H9 (cell line): Measurements from ENCODE around the gene DAAM2. TPM values are rescaled to one million over a fixed set of nuclear protein-coding genes. Genes with fewer than 3 reads are reported as not detected.

Experiments used
- DNase-seq: peaks from one replicate; pipeline ENCODE4 v3.0.0-alpha.2; 2017
- H2AFZ ChIP-seq: one replicate; pipeline ENCODE4 v1.6.1; 2013; ENCODE audit warnings: mild to moderate bottlenecking, low read length, control low read depth, moderate library complexity
- H2AK5ac ChIP-seq: 2 replicates; pipeline ENCODE4 v1.6.1; 2013; ENCODE audit warnings: low read length, control low read depth, mixed read lengths; ENCODE audit not compliant: insufficient read length
- H2BK120ac ChIP-seq: one replicate; pipeline ENCODE4 v1.6.1; 2013; ENCODE audit warnings: low read depth, mild to moderate bottlenecking, low read length, control low read depth, inconsistent platforms; ENCODE audit not compliant: poor library complexity, severe bottlenecking
- H2BK12ac ChIP-seq: 2 replicates; pipeline ENCODE4 v1.6.1; 2013; ENCODE audit warnings: low read length, control low read depth, mixed read lengths, low read depth; ENCODE audit not compliant: insufficient read length
- H2BK15ac ChIP-seq: 2 replicates; pipeline ENCODE4 v1.6.1; 2013; ENCODE audit warnings: low read depth, low read length, control low read depth
- H2BK20ac ChIP-seq: one replicate; pipeline ENCODE4 v1.6.1; 2013; ENCODE audit warnings: low read depth, mild to moderate bottlenecking, low read length, control low read depth, inconsistent platforms; ENCODE audit not compliant: poor library complexity, severe bottlenecking
- H2BK5ac ChIP-seq: 2 replicates; pipeline ENCODE4 v1.6.1; 2013; ENCODE audit warnings: low read length, control low read depth, mixed read lengths; ENCODE audit not compliant: insufficient read length
- H3K14ac ChIP-seq: 2 replicates; pipeline ENCODE4 v1.6.1; 2013; ENCODE audit warnings: low read length, control low read depth; ENCODE audit not compliant: insufficient read depth
- H3K18ac ChIP-seq: 2 replicates; pipeline ENCODE4 v1.6.1; 2013; ENCODE audit warnings: low read depth, mild to moderate bottlenecking, mixed read lengths, low read length, control low read depth; ENCODE audit not compliant: insufficient read length
- H3K23ac ChIP-seq: 2 replicates; pipeline ENCODE4 v1.6.1; 2013; ENCODE audit warnings: low read length, control low read depth, mixed read lengths, low read depth; ENCODE audit not compliant: insufficient read length
- H3K23me2 ChIP-seq: 2 replicates; pipeline ENCODE4 v1.6.1; 2013; ENCODE audit warnings: low read depth, mild to moderate bottlenecking, mixed read lengths, low read length, control low read depth; ENCODE audit not compliant: insufficient read length, poor library complexity, severe bottlenecking
- H3K27ac ChIP-seq: 2 replicates; pipeline ENCODE4 v1.5.1; 2013; ENCODE audit warnings: low read length, control low read depth, mixed read lengths, low read depth; ENCODE audit not compliant: insufficient read length
- H3K27me3 ChIP-seq: 2 replicates; pipeline ENCODE4 v1.6.1; 2013; ENCODE audit warnings: low read length, control low read depth, inconsistent platforms; ENCODE audit not compliant: insufficient read depth
- H3K4ac ChIP-seq: 2 replicates; pipeline ENCODE4 v1.6.1; 2013; ENCODE audit warnings: low read depth, mild to moderate bottlenecking, control low read depth, inconsistent platforms, low read length, moderate library complexity
- H3K4me1 ChIP-seq: 2 replicates; pipeline ENCODE4 v1.6.1; 2013; ENCODE audit warnings: low read length, control low read depth, inconsistent platforms; ENCODE audit not compliant: insufficient read depth
- H3K4me2 ChIP-seq: 2 replicates; pipeline ENCODE4 v1.6.1; 2013; ENCODE audit warnings: low read length, control low read depth, mixed read lengths; ENCODE audit not compliant: insufficient read length, insufficient read depth
- H3K56ac ChIP-seq: 2 replicates; pipeline ENCODE4 v1.6.1; 2013; ENCODE audit warnings: low read depth, mild to moderate bottlenecking, mixed read lengths, low read length, control low read depth; ENCODE audit not compliant: insufficient read length
- H3K79me1 ChIP-seq: 2 replicates; pipeline ENCODE4 v1.6.1; 2013; ENCODE audit warnings: low read depth, mild to moderate bottlenecking, moderate library complexity, low read length, control low read depth, inconsistent platforms; ENCODE audit not compliant: insufficient read depth, poor library complexity, severe bottlenecking
- H3K79me2 ChIP-seq: 2 replicates; pipeline ENCODE4 v1.6.1; 2013; ENCODE audit warnings: low read length, control low read depth, inconsistent platforms; ENCODE audit not compliant: insufficient read depth
- H3K9ac ChIP-seq: 2 replicates; pipeline ENCODE4 v1.6.1; 2013; ENCODE audit warnings: low read length, control low read depth, mixed read lengths; ENCODE audit not compliant: insufficient read length; ENCODE audit errors: extremely low read depth
- H3K9me3 ChIP-seq: one replicate; pipeline ENCODE4 v1.6.1; 2013; ENCODE audit warnings: low read depth, low read length, inconsistent platforms; ENCODE audit not compliant: control insufficient read depth
- H3T11ph ChIP-seq: one replicate; pipeline ENCODE4 v1.6.1; 2013; ENCODE audit warnings: mild to moderate bottlenecking, low read length, control low read depth, inconsistent platforms
- H4K20me1 ChIP-seq: one replicate; pipeline ENCODE4 v1.6.1; 2013; ENCODE audit not compliant: control insufficient read depth, insufficient read length, insufficient read depth
- H4K5ac ChIP-seq: 2 replicates; pipeline ENCODE4 v1.6.1; 2013; ENCODE audit warnings: low read depth, mild to moderate bottlenecking, mixed read lengths, low read length, control low read depth; ENCODE audit not compliant: insufficient read length
- H4K8ac ChIP-seq: replicated peaks from 2 replicates; pipeline ENCODE4 v1.6.1; 2013; ENCODE audit warnings: low read length, control low read depth, mixed read lengths, low read depth; ENCODE audit not compliant: insufficient read length
- H4K91ac ChIP-seq: 2 replicates; pipeline ENCODE4 v1.6.1; 2013; ENCODE audit warnings: low read depth, mild to moderate bottlenecking, moderate library complexity, mixed read lengths, low read length, control low read depth; ENCODE audit not compliant: insufficient read length
- H3K27ac Mint-ChIP-seq, 3 experiments: 2 replicates in 2 of 3; 3 replicates in 1 of 3; pipeline ENCODE4 v1.8.0; 2020 to 2021; ENCODE audit warnings: mixed read lengths in 3 of 3, mild to moderate bottlenecking in 1 of 3, moderate library complexity in 1 of 3
- H3K27me3 Mint-ChIP-seq: 2 replicates; pipeline ENCODE4 v1.8.0; 2021; ENCODE audit warnings: low read depth, mild to moderate bottlenecking, moderate library complexity, mixed read lengths
- H3K36me3 Mint-ChIP-seq, 3 experiments: 2 replicates in 2 of 3; 3 replicates in 1 of 3; pipeline ENCODE4 v1.8.0; 2020 to 2021; ENCODE audit warnings: low read depth in 3 of 3, mixed read lengths in 3 of 3; ENCODE audit not compliant: insufficient read depth in 1 of 3
- H3K4me1 Mint-ChIP-seq, 2 experiments: 2 replicates each; pipeline ENCODE4 v1.8.0; 2020; ENCODE audit warnings: mixed read lengths in 2 of 2
- H3K4me3 Mint-ChIP-seq, 2 experiments: 2 replicates in 1 of 2; 3 replicates in 1 of 2; pipeline ENCODE4 v1.8.0; 2020 to 2021; ENCODE audit warnings: mild to moderate bottlenecking in 2 of 2, mixed read lengths in 2 of 2, moderate library complexity in 1 of 2
- H3K9me3 Mint-ChIP-seq, 2 experiments: 2 replicates in 1 of 2; 3 replicates in 1 of 2; pipeline ENCODE4 v1.8.0; 2020; ENCODE audit warnings: mild to moderate bottlenecking in 2 of 2, mixed read lengths in 2 of 2, moderate library complexity in 1 of 2
- WGBS: extraction: QIAGEN DNeasy Blood & Tissue Kit; methylation state at CpG from one replicate; pipeline ENCODE4 v1.1.7; 2013; ENCODE audit warnings: missing lambda C conversion rate, low lambda C conversion rate, mixed read lengths; ENCODE audit not compliant: insufficient read length; ENCODE audit errors: extremely low coverage; 5-methylcytosine and 5-hydroxymethylcytosine counted together
- total RNA-seq: library from RNA; stranded (reverse); gene quantifications from 2 replicates; pipeline ENCODE4 v1.2.1, GENCODE V29; 2021
- TF ChIP-seq, protein P1 (sequence below): fragments of 200-600 bp; sonication (generic); conservative IDR thresholded peaks from 3 replicates; pipeline ENCODE4 v1.8.0; 2021; ENCODE audit warnings: antibody characterized with exemption, mild to moderate bottlenecking

DAAM2 gene
- total RNA-seq, 1 experiment from 2014 or later = 1.1 TPM

GRCh38 chr6:39930540-39930939 is 138.4 kb downstream of the DAAM2 start:
- H3K27ac Mint-ChIP-seq = no peak overlapping the region
- H3K4me2 ChIP-seq = no peak overlapping the region
- no peaks in the 10 kb centered on the region for H4K20me1 ChIP-seq
- H3K27ac ChIP-seq = no peak overlapping the region
- no peaks in the 10 kb centered on the region for H3K79me1 ChIP-seq
- H3K23ac ChIP-seq = no peak overlapping the region
- WGBS = no CpG with 5 or more reads among the region's 4 CpGs
- H3K79me2 ChIP-seq = no peaks in the 10 kb centered on the region
- H3K4me1 ChIP-seq = no peaks in the 10 kb centered on the region
- peaks cover 11 to 15% of the 10 kb centered on the region in 2 experiments for H3K9me3 Mint-ChIP-seq
- no peak overlapping the region for H3K18ac ChIP-seq
- no peaks in the 10 kb centered on the region; the same call in 1 of the 2 replicates for H3K27me3 ChIP-seq
- H3K4me3 Mint-ChIP-seq = no peak overlapping the region
- no peak overlapping the region for H2BK12ac ChIP-seq
- peaks cover 4% of the 10 kb centered on the region for H3K23me2 ChIP-seq
- H3T11ph ChIP-seq = no peak overlapping the region
- H2BK120ac ChIP-seq = no peak overlapping the region
- H2BK5ac ChIP-seq = no peak overlapping the region
- H2BK20ac ChIP-seq = no peak overlapping the region
- peaks cover 31 to 32% of the 10 kb centered on the region in 2 experiments for H3K4me1 Mint-ChIP-seq
- TF ChIP-seq, protein P1, sequence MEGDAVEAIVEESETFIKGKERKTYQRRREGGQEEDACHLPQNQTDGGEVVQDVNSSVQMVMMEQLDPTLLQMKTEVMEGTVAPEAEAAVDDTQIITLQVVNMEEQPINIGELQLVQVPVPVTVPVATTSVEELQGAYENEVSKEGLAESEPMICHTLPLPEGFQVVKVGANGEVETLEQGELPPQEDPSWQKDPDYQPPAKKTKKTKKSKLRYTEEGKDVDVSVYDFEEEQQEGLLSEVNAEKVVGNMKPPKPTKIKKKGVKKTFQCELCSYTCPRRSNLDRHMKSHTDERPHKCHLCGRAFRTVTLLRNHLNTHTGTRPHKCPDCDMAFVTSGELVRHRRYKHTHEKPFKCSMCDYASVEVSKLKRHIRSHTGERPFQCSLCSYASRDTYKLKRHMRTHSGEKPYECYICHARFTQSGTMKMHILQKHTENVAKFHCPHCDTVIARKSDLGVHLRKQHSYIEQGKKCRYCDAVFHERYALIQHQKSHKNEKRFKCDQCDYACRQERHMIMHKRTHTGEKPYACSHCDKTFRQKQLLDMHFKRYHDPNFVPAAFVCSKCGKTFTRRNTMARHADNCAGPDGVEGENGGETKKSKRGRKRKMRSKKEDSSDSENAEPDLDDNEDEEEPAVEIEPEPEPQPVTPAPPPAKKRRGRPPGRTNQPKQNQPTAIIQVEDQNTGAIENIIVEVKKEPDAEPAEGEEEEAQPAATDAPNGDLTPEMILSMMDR = no peak
- H2AK5ac ChIP-seq = no peak overlapping the region
- no peaks in the 10 kb centered on the region for H3K9me3 ChIP-seq
- peaks cover 24 to 31% (median 26%) of the 10 kb centered on the region in 3 experiments for H3K36me3 Mint-ChIP-seq
- H4K8ac ChIP-seq = no peak overlapping the region
- no peak overlapping the region for H3K9ac ChIP-seq
- H4K91ac ChIP-seq = no peak overlapping the region
- DNase-seq = no peak
- H3K4ac ChIP-seq = no peak overlapping the region
- peaks cover 7% of the 10 kb centered on the region for H3K27me3 Mint-ChIP-seq
- no peak overlapping the region for H3K56ac ChIP-seq
- no peak overlapping the region for H4K5ac ChIP-seq
- no peak overlapping the region for H3K14ac ChIP-seq
- H2BK15ac ChIP-seq = no peak overlapping the region
- H2AFZ ChIP-seq = no peak overlapping the region
